H9 (cell line): ENCODE measurements around the gene SLC22A6. TPM values are rescaled to one million over a fixed set of nuclear protein-coding genes. Genes with fewer than 3 reads are reported as not detected.

Source experiments
- DNase-seq: peaks from one replicate; pipeline ENCODE4 v3.0.0-alpha.2; 2017
- H2AFZ ChIP-seq: one replicate; pipeline ENCODE4 v1.6.1; 2013; ENCODE audit warnings: mild to moderate bottlenecking, low read length, control low read depth, moderate library complexity
- H2AK5ac ChIP-seq: 2 replicates; pipeline ENCODE4 v1.6.1; 2013; ENCODE audit warnings: low read length, control low read depth, mixed read lengths; ENCODE audit not compliant: insufficient read length
- H2BK120ac ChIP-seq: one replicate; pipeline ENCODE4 v1.6.1; 2013; ENCODE audit warnings: low read depth, mild to moderate bottlenecking, low read length, control low read depth, inconsistent platforms; ENCODE audit not compliant: poor library complexity, severe bottlenecking
- H2BK12ac ChIP-seq: 2 replicates; pipeline ENCODE4 v1.6.1; 2013; ENCODE audit warnings: low read length, control low read depth, mixed read lengths, low read depth; ENCODE audit not compliant: insufficient read length
- H2BK15ac ChIP-seq: 2 replicates; pipeline ENCODE4 v1.6.1; 2013; ENCODE audit warnings: low read depth, low read length, control low read depth
- H2BK20ac ChIP-seq: one replicate; pipeline ENCODE4 v1.6.1; 2013; ENCODE audit warnings: low read depth, mild to moderate bottlenecking, low read length, control low read depth, inconsistent platforms; ENCODE audit not compliant: poor library complexity, severe bottlenecking
- H2BK5ac ChIP-seq: 2 replicates; pipeline ENCODE4 v1.6.1; 2013; ENCODE audit warnings: low read length, control low read depth, mixed read lengths; ENCODE audit not compliant: insufficient read length
- H3K14ac ChIP-seq: 2 replicates; pipeline ENCODE4 v1.6.1; 2013; ENCODE audit warnings: low read length, control low read depth; ENCODE audit not compliant: insufficient read depth
- H3K18ac ChIP-seq: 2 replicates; pipeline ENCODE4 v1.6.1; 2013; ENCODE audit warnings: low read depth, mild to moderate bottlenecking, mixed read lengths, low read length, control low read depth; ENCODE audit not compliant: insufficient read length
- H3K23ac ChIP-seq: 2 replicates; pipeline ENCODE4 v1.6.1; 2013; ENCODE audit warnings: low read length, control low read depth, mixed read lengths, low read depth; ENCODE audit not compliant: insufficient read length
- H3K23me2 ChIP-seq: 2 replicates; pipeline ENCODE4 v1.6.1; 2013; ENCODE audit warnings: low read depth, mild to moderate bottlenecking, mixed read lengths, low read length, control low read depth; ENCODE audit not compliant: insufficient read length, poor library complexity, severe bottlenecking
- H3K27ac ChIP-seq: 2 replicates; pipeline ENCODE4 v1.5.1; 2013; ENCODE audit warnings: low read length, control low read depth, mixed read lengths, low read depth; ENCODE audit not compliant: insufficient read length
- H3K27me3 ChIP-seq: 2 replicates; pipeline ENCODE4 v1.6.1; 2013; ENCODE audit warnings: low read length, control low read depth, inconsistent platforms; ENCODE audit not compliant: insufficient read depth
- H3K4ac ChIP-seq: 2 replicates; pipeline ENCODE4 v1.6.1; 2013; ENCODE audit warnings: low read depth, mild to moderate bottlenecking, control low read depth, inconsistent platforms, low read length, moderate library complexity
- H3K4me1 ChIP-seq: 2 replicates; pipeline ENCODE4 v1.6.1; 2013; ENCODE audit warnings: low read length, control low read depth, inconsistent platforms; ENCODE audit not compliant: insufficient read depth
- H3K4me2 ChIP-seq: 2 replicates; pipeline ENCODE4 v1.6.1; 2013; ENCODE audit warnings: low read length, control low read depth, mixed read lengths; ENCODE audit not compliant: insufficient read length, insufficient read depth
- H3K56ac ChIP-seq: 2 replicates; pipeline ENCODE4 v1.6.1; 2013; ENCODE audit warnings: low read depth, mild to moderate bottlenecking, mixed read lengths, low read length, control low read depth; ENCODE audit not compliant: insufficient read length
- H3K79me1 ChIP-seq: 2 replicates; pipeline ENCODE4 v1.6.1; 2013; ENCODE audit warnings: low read depth, mild to moderate bottlenecking, moderate library complexity, low read length, control low read depth, inconsistent platforms; ENCODE audit not compliant: insufficient read depth, poor library complexity, severe bottlenecking
- H3K79me2 ChIP-seq: 2 replicates; pipeline ENCODE4 v1.6.1; 2013; ENCODE audit warnings: low read length, control low read depth, inconsistent platforms; ENCODE audit not compliant: insufficient read depth
- H3K9ac ChIP-seq: 2 replicates; pipeline ENCODE4 v1.6.1; 2013; ENCODE audit warnings: low read length, control low read depth, mixed read lengths; ENCODE audit not compliant: insufficient read length; ENCODE audit errors: extremely low read depth
- H3K9me3 ChIP-seq: one replicate; pipeline ENCODE4 v1.6.1; 2013; ENCODE audit warnings: low read depth, low read length, inconsistent platforms; ENCODE audit not compliant: control insufficient read depth
- H3T11ph ChIP-seq: one replicate; pipeline ENCODE4 v1.6.1; 2013; ENCODE audit warnings: mild to moderate bottlenecking, low read length, control low read depth, inconsistent platforms
- H4K20me1 ChIP-seq: one replicate; pipeline ENCODE4 v1.6.1; 2013; ENCODE audit not compliant: control insufficient read depth, insufficient read length, insufficient read depth
- H4K5ac ChIP-seq: 2 replicates; pipeline ENCODE4 v1.6.1; 2013; ENCODE audit warnings: low read depth, mild to moderate bottlenecking, mixed read lengths, low read length, control low read depth; ENCODE audit not compliant: insufficient read length
- H4K8ac ChIP-seq: replicated peaks from 2 replicates; pipeline ENCODE4 v1.6.1; 2013; ENCODE audit warnings: low read length, control low read depth, mixed read lengths, low read depth; ENCODE audit not compliant: insufficient read length
- H4K91ac ChIP-seq: 2 replicates; pipeline ENCODE4 v1.6.1; 2013; ENCODE audit warnings: low read depth, mild to moderate bottlenecking, moderate library complexity, mixed read lengths, low read length, control low read depth; ENCODE audit not compliant: insufficient read length
- H3K27ac Mint-ChIP-seq, 3 experiments: 2 replicates in 2 of 3; 3 replicates in 1 of 3; pipeline ENCODE4 v1.8.0; 2020 to 2021; ENCODE audit warnings: mixed read lengths in 3 of 3, mild to moderate bottlenecking in 1 of 3, moderate library complexity in 1 of 3
- H3K27me3 Mint-ChIP-seq: 2 replicates; pipeline ENCODE4 v1.8.0; 2021; ENCODE audit warnings: low read depth, mild to moderate bottlenecking, moderate library complexity, mixed read lengths
- H3K36me3 Mint-ChIP-seq, 3 experiments: 2 replicates in 2 of 3; 3 replicates in 1 of 3; pipeline ENCODE4 v1.8.0; 2020 to 2021; ENCODE audit warnings: low read depth in 3 of 3, mixed read lengths in 3 of 3; ENCODE audit not compliant: insufficient read depth in 1 of 3
- H3K4me1 Mint-ChIP-seq, 2 experiments: 2 replicates each; pipeline ENCODE4 v1.8.0; 2020; ENCODE audit warnings: mixed read lengths in 2 of 2
- H3K4me3 Mint-ChIP-seq, 2 experiments: 2 replicates in 1 of 2; 3 replicates in 1 of 2; pipeline ENCODE4 v1.8.0; 2020 to 2021; ENCODE audit warnings: mild to moderate bottlenecking in 2 of 2, mixed read lengths in 2 of 2, moderate library complexity in 1 of 2
- H3K9me3 Mint-ChIP-seq, 2 experiments: 2 replicates in 1 of 2; 3 replicates in 1 of 2; pipeline ENCODE4 v1.8.0; 2020; ENCODE audit warnings: mild to moderate bottlenecking in 2 of 2, mixed read lengths in 2 of 2, moderate library complexity in 1 of 2
- WGBS: extraction: QIAGEN DNeasy Blood & Tissue Kit; methylation state at CpG from one replicate; pipeline ENCODE4 v1.1.7; 2013; ENCODE audit warnings: missing lambda C conversion rate, low lambda C conversion rate, mixed read lengths; ENCODE audit not compliant: insufficient read length; ENCODE audit errors: extremely low coverage; 5-methylcytosine and 5-hydroxymethylcytosine counted together
- total RNA-seq: library from RNA; stranded (reverse); gene quantifications from 2 replicates; pipeline ENCODE4 v1.2.1, GENCODE V29; 2021
- TF ChIP-seq, protein P1 (sequence below): fragments of 200-600 bp; sonication (generic); conservative IDR thresholded peaks from 3 replicates; pipeline ENCODE4 v1.8.0; 2021; ENCODE audit warnings: antibody characterized with exemption, mild to moderate bottlenecking

Gene SLC22A6
- total RNA-seq, 1 experiment from 2014 or later: not detected

DNA sequence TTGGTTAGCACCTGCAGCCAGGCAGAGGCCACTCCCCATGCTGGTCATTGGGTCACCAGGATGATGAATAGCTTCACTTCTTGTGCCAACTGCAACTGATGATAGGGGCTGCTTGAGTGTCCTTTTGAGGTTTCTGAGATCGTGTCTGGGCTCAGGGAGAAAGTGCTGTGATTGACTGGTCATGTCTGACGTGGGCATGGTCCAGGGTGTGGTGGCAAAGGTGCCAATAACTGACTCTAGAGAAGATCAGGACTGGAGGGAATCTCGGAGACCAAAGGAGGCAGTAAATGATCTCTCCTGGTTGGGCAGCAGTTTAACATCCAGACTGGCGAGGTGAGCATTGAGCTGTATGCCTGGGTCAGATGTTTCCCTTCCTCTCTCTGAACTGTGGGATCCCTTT is 10.0 kb upstream of the SLC22A6 start:
- Histone ChIP-seq H2AFZ (no peak overlapping the region), H3K23me2 (no peaks in the 10 kb centered on the region), H2BK5ac (no peak overlapping the region), H3K4me1 (no peaks in the 10 kb centered on the region; the same call in 1 of the 2 replicates), H3T11ph (no peak overlapping the region), H2BK120ac (no peak overlapping the region), H3K56ac (no peak overlapping the region), H3K9me3 (no peaks in the 10 kb centered on the region), H3K27ac (no peak overlapping the region), H3K4me2 (no peak overlapping the region), H4K91ac (no peak overlapping the region), H2BK15ac (no peak overlapping the region), H3K27me3 (no peaks in the 10 kb centered on the region), H2BK20ac (no peak overlapping the region), H4K20me1 (no peaks in the 10 kb centered on the region), H3K9ac (no peak overlapping the region), H3K4ac (no peak overlapping the region), H2AK5ac (no peak overlapping the region), H4K8ac (no peak overlapping the region), H3K23ac (no peak overlapping the region), H3K79me2 (no peaks in the 10 kb centered on the region), H4K5ac (no peak overlapping the region), H2BK12ac (no peak overlapping the region), H3K18ac (no peak overlapping the region), H3K14ac (no peak overlapping the region), H3K79me1 (no peaks in the 10 kb centered on the region)
- H3K4me1 Mint-ChIP-seq: peaks cover 8 to 10% of the 10 kb centered on the region in 2 experiments
- H3K9me3 Mint-ChIP-seq: peaks cover 4 to 6% of the 10 kb centered on the region in 2 experiments; a peak in 2 of 5 replicates
- H3K27ac Mint-ChIP-seq: no peak overlapping the region
- DNase-seq: no peak
- WGBS: no CpG with 5 or more reads among the region's 4 CpGs
- H3K36me3 Mint-ChIP-seq: peaks cover 0 to 3% (median 1%) of the 10 kb centered on the region in 3 experiments; a peak in 2 of 7 replicates
- H3K27me3 Mint-ChIP-seq: peaks cover 16% of the 10 kb centered on the region
- H3K4me3 Mint-ChIP-seq: no peak overlapping the region
- TF ChIP-seq, protein P1, sequence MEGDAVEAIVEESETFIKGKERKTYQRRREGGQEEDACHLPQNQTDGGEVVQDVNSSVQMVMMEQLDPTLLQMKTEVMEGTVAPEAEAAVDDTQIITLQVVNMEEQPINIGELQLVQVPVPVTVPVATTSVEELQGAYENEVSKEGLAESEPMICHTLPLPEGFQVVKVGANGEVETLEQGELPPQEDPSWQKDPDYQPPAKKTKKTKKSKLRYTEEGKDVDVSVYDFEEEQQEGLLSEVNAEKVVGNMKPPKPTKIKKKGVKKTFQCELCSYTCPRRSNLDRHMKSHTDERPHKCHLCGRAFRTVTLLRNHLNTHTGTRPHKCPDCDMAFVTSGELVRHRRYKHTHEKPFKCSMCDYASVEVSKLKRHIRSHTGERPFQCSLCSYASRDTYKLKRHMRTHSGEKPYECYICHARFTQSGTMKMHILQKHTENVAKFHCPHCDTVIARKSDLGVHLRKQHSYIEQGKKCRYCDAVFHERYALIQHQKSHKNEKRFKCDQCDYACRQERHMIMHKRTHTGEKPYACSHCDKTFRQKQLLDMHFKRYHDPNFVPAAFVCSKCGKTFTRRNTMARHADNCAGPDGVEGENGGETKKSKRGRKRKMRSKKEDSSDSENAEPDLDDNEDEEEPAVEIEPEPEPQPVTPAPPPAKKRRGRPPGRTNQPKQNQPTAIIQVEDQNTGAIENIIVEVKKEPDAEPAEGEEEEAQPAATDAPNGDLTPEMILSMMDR: no peak
